Ovary (tissue), 9 donors: Measurements from ENCODE around the gene STX8. TPM values are rescaled to one million over a fixed set of nuclear protein-coding genes. Genes with fewer than 3 reads are reported as not detected.

Source experiments
- DNase-seq, 5 donors: peaks; one replicate each; pipeline ENCODE4 v3.0.0-alpha.2; 2019 to 2020
- H3K27ac ChIP-seq, 2 donors: fragments of 200-600 bp; one replicate each; pipeline versions ENCODE4 v1.5.1 to v1.8.0; 2019 to 2022
- H3K27me3 ChIP-seq: fragments of 200-600 bp; one replicate; pipeline ENCODE4 v1.8.0; 2022
- H3K36me3 ChIP-seq: fragments of 200-600 bp; sonication (generic); one replicate; pipeline ENCODE4 v1.5.1; 2019
- H3K4me1 ChIP-seq: one replicate; pipeline ENCODE4 v1.8.1; 2013; ENCODE audit warnings: mild to moderate bottlenecking, moderate library complexity; ENCODE audit not compliant: insufficient read depth
- H3K4me3 ChIP-seq: fragments of 200-600 bp; sonication (generic); one replicate; pipeline ENCODE4 v1.5.1; 2017
- H3K9me3 ChIP-seq, 2 donors: fragments of 200-600 bp in 1 of 2; sonication (generic) in 1 of 2; one replicate each; pipeline versions ENCODE4 v1.5.1 to v1.8.1; 2013 to 2019; ENCODE audit warnings: mild to moderate bottlenecking in 1 of 2, moderate library complexity in 1 of 2
- EP300 ChIP-seq: sonication (generic); formaldehyde crosslinking; IDR thresholded peaks from one replicate; pipeline ENCODE4 v1.6.1; 2017; ENCODE audit warnings: antibody characterized with exemption
- POLR2A ChIP-seq: fragments of 450-650 bp; IDR thresholded peaks from one replicate; pipeline ENCODE4 v1.6.1; 2017; ENCODE audit warnings: antibody characterized with exemption, mild to moderate bottlenecking, moderate library complexity
- WGBS, 3 donors: extraction: QIAGEN DNeasy Blood & Tissue Kit in 1 of 3; methylation state at CpG; one replicate each; pipeline versions ENCODE4 v1.1.5 to v1.1.7; 2013 to 2017; 5-methylcytosine and 5-hydroxymethylcytosine counted together
- intact Hi-C, 4 donors: fragments of 100-400 bp; cut with DNase I; formaldehyde crosslinking; loops; one replicate each; pipeline versions ENCODE4 v1.11.0 to v1.15.1; 2022 to 2023
- polyA plus RNA-seq, 2 donors: library from polyadenylated mRNA; stranded (reverse); fragments of 200-250 nt in 1 of 2; fragments of 350-450 nt in 1 of 2; fragmentation: Illumina TruSeq in 1 of 2; extraction: RNeasy Lipid Tissue Mini Kit (QIAGEN cat#74804) in 1 of 2; gene quantifications; one replicate each; pipeline ENCODE4 v1.2.3, GENCODE V29; 2013 to 2014
- total RNA-seq, 7 donors: library from RNA; depleted of rRNA in 2 of 7; stranded (reverse); fragments of >200 nt in 2 of 7; fragmentation: NEBNext Ultra II Directional in 3 of 7; extraction: Animal tissue kit (Norgen Biotek cat#: 25700) in 3 of 7; gene quantifications; one replicate each; pipeline versions ENCODE4 v1.1.0 to v1.2.4, GENCODE V29; 2016 to 2023
- TF ChIP-seq, protein P1 (sequence below), 3 donors: fragments of 450-650 bp in 2 of 3; fragments of 200-600 bp in 1 of 3; IDR thresholded peaks; one replicate each; pipeline versions ENCODE4 v1.5.1 to v1.8.0; 2016 to 2022; ENCODE audit warnings: antibody characterized with exemption in 3 of 3, mild to moderate bottlenecking in 1 of 3
- donor health status: DM: no; HTN: no; CAD: no; lungs with moderate emphysema.
- donor health status: DM: no; HTN: no; CAD: no.
- donor health status: Bipolar disorder and iron deficiency.
- donor health status: DM: yes; HTN: yes; CAD: no.
- donor health status: DM: no; HTN: no; CAD: no.
- donor health status: DM: yes; HTN: yes; CAD: no.

Gene STX8
- total and polyA plus RNA-seq, 9 donors = 37.6 to 112 (median 53.8) TPM

DNA sequence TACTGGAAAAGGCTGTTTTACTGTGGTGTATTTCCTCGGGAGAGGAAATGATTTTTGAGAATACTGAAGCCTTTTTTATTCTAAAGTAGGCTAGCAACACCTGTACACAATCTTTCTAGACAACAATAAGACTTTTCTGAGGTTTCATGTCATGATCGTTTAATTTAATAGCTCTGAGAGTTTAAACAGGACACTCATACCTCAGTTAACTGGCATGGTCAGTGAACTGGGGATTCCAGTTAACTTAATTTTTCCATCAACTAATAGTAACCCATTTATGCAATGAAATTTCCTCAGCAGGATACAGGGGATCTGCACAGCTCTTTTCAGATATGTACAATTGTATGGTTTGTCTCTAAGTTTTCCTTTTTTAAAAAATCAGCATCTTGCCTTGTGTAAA is 291.7 kb downstream of the STX8 start:
- H3K9me3 ChIP-seq = no peaks in the 10 kb centered on the region
- no peaks in the 10 kb centered on the region for H3K27me3 ChIP-seq
- WGBS, 3 donors = 78 to 82% (median 81%) methylated on average over 2 of the region's 2 CpGs
- TF ChIP-seq, protein P1, sequence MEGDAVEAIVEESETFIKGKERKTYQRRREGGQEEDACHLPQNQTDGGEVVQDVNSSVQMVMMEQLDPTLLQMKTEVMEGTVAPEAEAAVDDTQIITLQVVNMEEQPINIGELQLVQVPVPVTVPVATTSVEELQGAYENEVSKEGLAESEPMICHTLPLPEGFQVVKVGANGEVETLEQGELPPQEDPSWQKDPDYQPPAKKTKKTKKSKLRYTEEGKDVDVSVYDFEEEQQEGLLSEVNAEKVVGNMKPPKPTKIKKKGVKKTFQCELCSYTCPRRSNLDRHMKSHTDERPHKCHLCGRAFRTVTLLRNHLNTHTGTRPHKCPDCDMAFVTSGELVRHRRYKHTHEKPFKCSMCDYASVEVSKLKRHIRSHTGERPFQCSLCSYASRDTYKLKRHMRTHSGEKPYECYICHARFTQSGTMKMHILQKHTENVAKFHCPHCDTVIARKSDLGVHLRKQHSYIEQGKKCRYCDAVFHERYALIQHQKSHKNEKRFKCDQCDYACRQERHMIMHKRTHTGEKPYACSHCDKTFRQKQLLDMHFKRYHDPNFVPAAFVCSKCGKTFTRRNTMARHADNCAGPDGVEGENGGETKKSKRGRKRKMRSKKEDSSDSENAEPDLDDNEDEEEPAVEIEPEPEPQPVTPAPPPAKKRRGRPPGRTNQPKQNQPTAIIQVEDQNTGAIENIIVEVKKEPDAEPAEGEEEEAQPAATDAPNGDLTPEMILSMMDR (IDR thresholded peaks at IDR 0.05) = no peak
- TF ChIP-seq EP300 = no peak
- TF ChIP-seq POLR2A = no peak
- no peaks in the 10 kb centered on the region for H3K36me3 ChIP-seq
- intact Hi-C loops = no loop called here
- no peak for DNase-seq
- H3K27ac ChIP-seq = no peak overlapping the region
- no peak overlapping the region for H3K4me3 ChIP-seq
- H3K4me1 ChIP-seq = no peaks in the 10 kb centered on the region

DNA sequence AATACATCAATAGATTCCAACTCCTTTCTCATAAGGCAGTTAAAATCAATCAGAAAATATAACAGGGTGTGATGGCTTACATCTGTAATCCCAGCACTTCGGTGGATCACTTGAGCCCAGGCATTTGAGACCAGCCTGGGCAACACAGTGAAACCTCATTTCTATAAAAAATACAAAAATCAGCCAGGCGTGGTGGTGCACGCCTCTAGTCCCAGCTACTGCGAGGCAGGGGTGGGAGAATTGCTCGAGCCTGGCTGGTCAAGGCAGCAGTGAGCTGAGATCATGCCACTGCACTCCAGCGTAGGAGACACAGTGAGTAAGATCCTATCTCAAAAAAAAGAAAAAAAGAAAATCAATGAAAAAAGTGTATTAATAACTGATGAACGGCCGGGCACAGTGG is 295.7 kb downstream of the STX8 start:
- Histone ChIP-seq H3K4me1 (no peaks in the 10 kb centered on the region), H3K9me3 (no peaks in the 10 kb centered on the region), H3K4me3 (no peak overlapping the region), H3K27ac (no peak overlapping the region), H3K27me3 (no peaks in the 10 kb centered on the region), H3K36me3 (no peaks in the 10 kb centered on the region)
- DNase-seq = no peak
- WGBS, 3 donors = 89 to 96% (median 94%) methylated on average over 8 of the region's 8 CpGs
- intact Hi-C loops = no loop called here
- TF ChIP-seq, protein P1 (IDR thresholded peaks at IDR 0.05) = no peak
- TF ChIP-seq POLR2A (no peak), EP300 (no peak)

DNA sequence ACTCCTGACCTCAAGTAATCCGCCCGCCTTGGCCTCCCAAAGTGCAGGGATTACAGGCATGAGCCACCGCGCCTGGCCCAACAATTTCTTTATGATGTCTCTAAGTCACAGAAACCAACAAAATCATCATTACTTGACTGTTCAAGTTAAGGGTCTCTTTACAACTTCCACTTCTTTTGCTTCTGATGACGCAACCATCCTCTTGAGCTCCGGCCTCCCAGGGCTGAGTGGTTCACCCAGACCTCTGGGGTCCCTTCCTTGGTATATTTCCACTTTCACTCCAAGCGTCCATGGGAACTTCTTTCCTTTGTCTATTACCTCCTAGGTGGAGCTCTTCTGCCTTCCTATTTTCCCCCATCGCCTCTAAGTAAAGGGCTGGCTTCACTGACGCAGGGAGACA is 300.6 kb downstream of the STX8 start:
- Histone ChIP-seq H3K4me1 (peaks cover 4% of the 10 kb centered on the region), H3K27me3 (no peaks in the 10 kb centered on the region), H3K27ac (no peak overlapping the region), H3K9me3 (no peaks in the 10 kb centered on the region), H3K4me3 (no peak overlapping the region), H3K36me3 (no peaks in the 10 kb centered on the region)
- no peak for DNase-seq
- intact Hi-C loops = no loop called here
- WGBS, 3 donors = 96% methylated on average over 9 of the region's 9 CpGs
- TF ChIP-seq EP300 (no peak), POLR2A (no peak)
- TF ChIP-seq, protein P1 (IDR thresholded peaks at IDR 0.05) = no peak

DNA sequence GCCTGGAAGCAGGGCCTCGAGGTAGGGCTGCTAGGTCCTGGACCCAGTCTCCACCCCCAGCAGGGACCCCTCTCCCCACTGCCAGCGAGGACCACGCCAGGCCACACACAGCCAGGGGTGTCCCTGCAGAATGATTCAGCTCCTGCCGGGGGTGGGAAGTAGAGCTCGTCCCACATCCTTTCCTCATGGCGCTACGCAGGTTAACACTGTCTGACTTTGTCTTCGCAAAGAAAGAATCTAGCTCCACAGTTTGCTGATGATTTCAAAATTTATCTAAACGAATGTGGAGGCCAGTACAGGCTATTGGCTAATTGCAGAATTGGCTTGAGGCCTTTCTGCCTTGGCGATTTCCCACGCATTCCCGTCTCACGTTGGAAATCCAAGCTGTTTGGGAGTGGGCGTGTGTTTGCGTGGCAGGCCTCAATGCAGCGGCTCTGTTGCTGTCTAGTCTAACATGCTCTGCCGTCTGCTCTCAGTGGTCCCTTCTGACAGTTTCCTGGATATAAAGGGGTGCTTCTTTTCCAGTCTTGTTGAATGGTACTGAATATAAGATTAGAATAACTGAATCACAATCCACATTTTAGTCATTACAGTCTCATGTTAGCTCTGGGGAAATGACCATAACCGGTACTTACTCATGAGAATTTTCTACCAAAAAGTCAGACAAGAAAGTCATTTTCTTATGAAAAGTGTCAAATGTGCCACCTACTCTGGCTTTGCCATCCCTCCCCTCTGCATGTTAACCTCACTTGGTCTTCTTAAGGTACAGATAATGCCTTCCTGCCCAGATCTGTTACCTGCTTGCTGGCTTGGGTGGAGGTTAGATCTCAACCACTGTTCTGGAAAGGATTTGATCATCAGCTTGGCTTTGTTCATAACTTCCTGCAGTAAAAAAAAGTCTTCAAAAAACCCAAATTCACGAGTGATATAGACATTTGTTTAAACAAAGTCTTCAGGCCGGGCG is 301.9 kb downstream of the STX8 start:
- WGBS, 3 donors = 34 to 43% (median 35%) methylated on average over 21 of the region's 21 CpGs
- TF ChIP-seq EP300 = no peak
- TF ChIP-seq, protein P1 (IDR thresholded peaks at IDR 0.05) = no peak
- no peak for TF ChIP-seq POLR2A
- intact Hi-C loops = no loop called here
- no peak overlapping the region for H3K4me3 ChIP-seq
- H3K4me1 ChIP-seq = peaks cover 4% of the 10 kb centered on the region
- no peaks in the 10 kb centered on the region for H3K27me3 ChIP-seq
- no peaks in the 10 kb centered on the region for H3K36me3 ChIP-seq
- H3K9me3 ChIP-seq = no peaks in the 10 kb centered on the region
- H3K27ac ChIP-seq = no peak overlapping the region
- DNase-seq = peak in 3 of 5 donors; percentile 34 to 51 (median 45)
